Stimulated activated CD8-positive, alpha-beta memory T cell treated with anti-CD3 and anti-CD28 coated beads, Interleukin-2, amount 100 ng/mL, for 1 hour (primary cell): Measurements from ENCODE around the gene TMEM132A.

ENCODE experiments used
- DNase-seq, 2 donors: peaks; one replicate each; pipeline ENCODE4 v3.0.0-alpha.2; 2020; ENCODE audit warnings: low read depth in 2 of 2

Gene TMEM132A

GRCh38 chr11:60921777-60922335 lies 2.4 kb upstream of the TMEM132A start:
- no peak for DNase-seq

- no peak for DNase-seq
These were observed 1.4 kb upstream of the TMEM132A start for GRCh38 chr11:60922906-60923305.

- no peak for DNase-seq
These were observed 934 bp upstream of the TMEM132A start for GRCh38 chr11:60923326-60923725.

GRCh38 chr11:60923800-60924109 lies 505 bp upstream of the TMEM132A start:
- DNase-seq, result no peak

GRCh38 chr11:60924906-60925853 lies 920 bp downstream of the TMEM132A start:
- no peak for DNase-seq

- DNase-seq, result no peak
These were observed 1.6 kb downstream of the TMEM132A start for GRCh38 chr11:60925868-60926267.

- DNase-seq, result no peak
These were observed 2.2 kb downstream of the TMEM132A start for GRCh38 chr11:60926500-60926899.

GRCh38 chr11:60927061-60927592 lies 2.9 kb downstream of the TMEM132A start:
- no peak for DNase-seq

GRCh38 chr11:60927600-60927999 lies 3.3 kb downstream of the TMEM132A start:
- no peak for DNase-seq

- DNase-seq, result no peak
These were observed 4.3 kb downstream of the TMEM132A start for GRCh38 chr11:60928563-60929001.

GRCh38 chr11:60929764-60930163 lies 5.5 kb downstream of the TMEM132A start:
- no peak for DNase-seq

GRCh38 chr11:60930394-60930793 lies 6.1 kb downstream of the TMEM132A start:
- DNase-seq, result no peak

- DNase-seq, result no peak
These were observed 7.7 kb downstream of the TMEM132A start for GRCh38 chr11:60931917-60932316.

GRCh38 chr11:60932605-60933356 lies 8.5 kb downstream of the TMEM132A start:
- DNase-seq, result no peak

GRCh38 chr11:60933416-60934123 lies 9.3 kb downstream of the TMEM132A start:
- DNase-seq, result no peak

GRCh38 chr11:60934124-60934789 lies 10.0 kb downstream of the TMEM132A start:
- DNase-seq, result no peak

- DNase-seq, result no peak
These were observed 10.7 kb downstream of the TMEM132A start for GRCh38 chr11:60934790-60935605.

GRCh38 chr11:60935676-60936442 lies 11.6 kb downstream of the TMEM132A start:
- DNase-seq, result no peak

- DNase-seq, result no peak
These were observed 12.3 kb downstream of the TMEM132A start for GRCh38 chr11:60936467-60937143.
